OCI-LY7 (cell line): ENCODE data around the gene IQCH.

Experiments used
- EZH2phosphoT487 ChIP-seq: fragments of 200-600 bp; sonication (generic); IDR thresholded peaks from 2 replicates; pipeline ENCODE4 v1.6.1; 2018; ENCODE audit warnings: low read depth, borderline replicate concordance, mild to moderate bottlenecking, mixed run types, antibody characterized with exemption, low read length, moderate library complexity, mixed read lengths
- TF ChIP-seq, protein P1 (sequence below): fragments of 200-600 bp; sonication (generic); conservative IDR thresholded peaks from 2 replicates; pipeline ENCODE4 v1.5.1; 2014; ENCODE audit warnings: mild to moderate bottlenecking, antibody characterized with exemption, low read length, moderate library complexity, mixed read lengths

DNA sequence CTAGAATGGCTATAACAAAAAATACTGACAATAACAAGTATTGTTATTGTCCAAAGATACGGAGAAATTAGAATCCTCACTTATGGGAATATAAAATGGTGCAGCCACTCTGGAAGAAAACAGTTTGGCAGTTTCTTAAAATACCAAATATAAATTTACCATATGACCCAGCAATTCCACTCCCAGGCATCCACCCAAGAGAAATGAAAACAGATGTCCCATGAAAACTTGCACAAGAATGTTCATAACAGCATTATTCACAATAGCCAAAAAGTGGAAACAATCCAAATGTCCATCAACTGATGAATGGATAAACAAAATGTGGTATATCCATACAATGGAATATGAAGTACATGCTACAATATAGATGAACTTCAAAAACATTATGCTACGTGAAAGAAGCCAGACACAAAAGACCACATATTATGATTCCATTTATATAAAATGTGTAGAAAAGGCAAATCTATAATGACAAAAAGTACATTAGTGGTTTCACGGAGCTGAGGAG, 9.6 kb upstream of the IQCH start:
- TF ChIP-seq, protein P1, sequence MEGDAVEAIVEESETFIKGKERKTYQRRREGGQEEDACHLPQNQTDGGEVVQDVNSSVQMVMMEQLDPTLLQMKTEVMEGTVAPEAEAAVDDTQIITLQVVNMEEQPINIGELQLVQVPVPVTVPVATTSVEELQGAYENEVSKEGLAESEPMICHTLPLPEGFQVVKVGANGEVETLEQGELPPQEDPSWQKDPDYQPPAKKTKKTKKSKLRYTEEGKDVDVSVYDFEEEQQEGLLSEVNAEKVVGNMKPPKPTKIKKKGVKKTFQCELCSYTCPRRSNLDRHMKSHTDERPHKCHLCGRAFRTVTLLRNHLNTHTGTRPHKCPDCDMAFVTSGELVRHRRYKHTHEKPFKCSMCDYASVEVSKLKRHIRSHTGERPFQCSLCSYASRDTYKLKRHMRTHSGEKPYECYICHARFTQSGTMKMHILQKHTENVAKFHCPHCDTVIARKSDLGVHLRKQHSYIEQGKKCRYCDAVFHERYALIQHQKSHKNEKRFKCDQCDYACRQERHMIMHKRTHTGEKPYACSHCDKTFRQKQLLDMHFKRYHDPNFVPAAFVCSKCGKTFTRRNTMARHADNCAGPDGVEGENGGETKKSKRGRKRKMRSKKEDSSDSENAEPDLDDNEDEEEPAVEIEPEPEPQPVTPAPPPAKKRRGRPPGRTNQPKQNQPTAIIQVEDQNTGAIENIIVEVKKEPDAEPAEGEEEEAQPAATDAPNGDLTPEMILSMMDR: no peak
- TF ChIP-seq EZH2phosphoT487: no peak
